ENCODE data around the gene B4GALT5.
"Not testable (repeated sequence)": the region's sequence is repeated elsewhere in the genome, so short reads cannot be mapped to it uniquely, and the experiment has no call there.

Gene B4GALT5, protein sequence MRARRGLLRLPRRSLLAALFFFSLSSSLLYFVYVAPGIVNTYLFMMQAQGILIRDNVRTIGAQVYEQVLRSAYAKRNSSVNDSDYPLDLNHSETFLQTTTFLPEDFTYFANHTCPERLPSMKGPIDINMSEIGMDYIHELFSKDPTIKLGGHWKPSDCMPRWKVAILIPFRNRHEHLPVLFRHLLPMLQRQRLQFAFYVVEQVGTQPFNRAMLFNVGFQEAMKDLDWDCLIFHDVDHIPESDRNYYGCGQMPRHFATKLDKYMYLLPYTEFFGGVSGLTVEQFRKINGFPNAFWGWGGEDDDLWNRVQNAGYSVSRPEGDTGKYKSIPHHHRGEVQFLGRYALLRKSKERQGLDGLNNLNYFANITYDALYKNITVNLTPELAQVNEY

DNA sequence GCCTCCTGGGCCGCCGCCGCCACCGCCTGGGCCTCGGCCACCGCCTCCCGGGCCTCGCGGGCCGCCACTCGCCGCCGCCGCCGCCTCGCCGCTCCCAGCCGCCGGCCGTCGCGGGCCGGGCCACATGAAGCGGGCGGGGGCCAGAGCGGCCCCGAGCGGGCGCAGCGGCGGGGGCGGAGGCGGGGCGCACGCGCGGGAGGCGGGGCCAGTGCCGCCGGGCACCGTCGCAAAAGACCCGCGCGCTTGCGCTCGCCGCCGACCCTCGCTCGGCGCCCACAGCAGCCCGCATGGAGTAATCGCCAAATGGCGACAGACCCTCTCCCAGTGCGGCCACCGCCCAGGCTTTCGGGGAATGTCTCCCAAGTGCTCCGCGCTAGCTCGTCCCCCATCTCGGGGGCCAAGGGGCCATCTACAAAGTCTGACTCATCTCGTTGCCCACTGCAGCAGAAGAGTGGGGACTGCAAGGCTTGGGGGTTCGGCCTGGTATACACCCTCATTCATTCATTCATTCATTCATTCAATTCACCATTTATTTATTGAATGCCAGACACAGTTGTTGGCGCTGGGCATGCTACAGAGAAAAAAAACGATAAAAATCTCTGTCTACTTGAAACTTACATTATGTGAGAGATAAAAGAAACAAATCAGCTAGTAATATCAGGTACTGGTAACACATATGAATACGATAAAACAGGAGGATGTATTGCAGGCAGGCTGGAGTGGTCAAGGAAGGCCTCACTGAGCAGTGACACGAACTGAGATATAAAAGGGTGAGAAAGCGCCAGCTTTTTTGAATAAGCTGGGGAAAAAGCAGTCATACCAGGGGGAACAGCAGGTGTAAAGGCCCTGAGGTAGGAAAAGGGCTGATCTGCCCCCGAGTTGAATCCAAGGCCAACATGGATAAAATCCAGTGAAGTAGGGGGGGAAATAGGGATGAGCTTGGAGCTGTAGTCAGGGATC is at the start of gene B4GALT5:
Gene B4GALT5 (minus strand): TSS at position 126 of the 960 bp plus-strand sequence. CDS start 188 bp downstream, outside the sequence.
- peak; percentile 36 to 63 (median 40) for DNase-seq (ENCODE audit: low read depth in 2 of 3, low spot score in 1 of 3)

DNA sequence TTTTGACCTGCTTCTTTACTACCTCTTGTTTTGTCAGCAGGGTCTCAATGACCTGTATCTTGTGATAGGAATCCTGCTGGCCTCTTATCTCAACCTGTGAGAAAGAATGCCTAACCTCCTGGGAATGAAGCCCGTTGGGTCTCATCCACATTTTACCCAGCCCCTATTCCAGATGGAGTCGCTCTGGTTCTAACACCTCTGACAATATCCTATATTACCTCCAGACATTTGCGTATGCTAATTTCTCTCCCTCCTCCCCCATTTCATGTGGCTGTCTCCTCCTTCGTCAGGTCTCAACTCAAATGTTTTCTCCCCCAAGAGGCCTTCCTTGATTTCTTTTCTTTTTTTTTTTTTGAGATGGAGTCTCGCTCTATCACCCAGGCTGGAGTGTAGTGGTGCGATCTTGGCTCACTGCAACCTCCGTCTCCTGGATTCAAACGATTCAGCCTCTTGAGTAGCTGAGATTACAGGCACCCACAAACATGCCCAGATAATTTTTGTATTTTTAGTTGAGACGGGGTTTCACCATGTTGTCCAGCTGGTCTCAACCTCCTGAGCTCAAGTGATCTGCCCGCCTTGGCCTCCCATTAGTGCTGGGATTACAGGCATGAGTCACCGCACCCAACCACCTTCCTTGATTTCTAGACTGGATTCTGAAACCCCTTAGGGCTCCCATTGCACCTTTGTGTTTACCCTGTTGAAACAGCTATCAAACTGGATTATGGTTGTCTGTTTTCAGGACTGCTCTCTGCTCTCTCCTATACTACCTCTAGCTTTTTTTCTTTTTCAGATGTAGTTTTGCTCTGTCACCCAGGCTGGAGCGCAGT is 49.5 kb upstream of the B4GALT5 start:
- DNase-seq (ENCODE audit: low read depth in 2 of 3, low spot score in 1 of 3) = no peak

DNA sequence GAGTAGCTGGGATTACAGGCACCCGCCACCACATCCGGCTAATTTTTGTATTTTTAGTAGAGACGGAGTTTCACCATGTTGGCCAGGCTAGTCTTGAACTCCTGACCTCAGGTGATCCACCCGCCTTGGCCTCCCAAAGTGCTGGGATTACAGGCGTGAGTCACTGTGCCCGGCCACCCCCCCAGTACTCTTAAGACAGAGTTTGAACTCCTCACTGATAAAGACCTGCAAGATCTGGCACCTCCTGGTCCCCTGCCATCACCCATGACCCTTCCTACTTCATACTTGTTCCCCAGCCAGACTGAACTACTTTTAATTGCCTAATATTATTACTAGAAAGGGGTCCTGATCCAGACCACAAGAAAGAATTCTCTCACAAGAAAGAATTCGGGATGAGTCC is 48.2 kb upstream of the B4GALT5 start:
- not testable (repeated sequence) for DNase-seq (ENCODE audit: low read depth in 2 of 3, low spot score in 1 of 3)

DNA sequence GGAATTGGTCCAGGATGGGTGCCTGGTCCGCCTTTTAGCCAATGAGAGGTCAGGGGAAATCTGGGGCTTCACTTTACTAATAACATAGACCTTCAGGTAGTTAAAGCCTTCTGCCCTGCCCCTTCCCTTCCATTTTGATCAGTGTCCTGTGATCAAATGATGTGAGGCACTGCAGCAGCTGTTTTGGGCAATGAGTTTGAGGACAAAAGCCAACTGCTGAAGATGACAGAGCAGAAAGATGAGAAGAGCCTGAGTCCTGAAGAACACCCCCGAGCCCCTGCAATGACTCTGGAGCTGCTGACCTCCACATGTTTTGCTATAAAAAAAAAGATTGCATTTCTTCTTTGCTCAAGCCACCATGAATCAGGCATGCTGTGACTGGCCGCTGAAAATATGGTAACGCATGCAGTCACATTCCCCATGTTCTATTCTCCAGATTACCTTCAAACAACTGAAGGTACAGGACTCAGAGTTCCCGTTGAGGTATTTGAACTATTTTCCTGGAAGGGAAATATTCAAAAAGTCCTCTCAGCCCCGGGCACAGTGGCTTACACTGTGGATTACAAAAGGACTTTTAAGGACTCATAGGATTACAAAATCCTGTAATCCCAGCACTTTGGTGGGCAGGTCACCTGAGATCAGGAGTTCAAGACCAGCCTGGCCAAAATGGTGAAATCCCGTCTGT is 45.7 kb upstream of the B4GALT5 start:
- no peak for DNase-seq (ENCODE audit: low read depth in 2 of 3, low spot score in 1 of 3)

DNA sequence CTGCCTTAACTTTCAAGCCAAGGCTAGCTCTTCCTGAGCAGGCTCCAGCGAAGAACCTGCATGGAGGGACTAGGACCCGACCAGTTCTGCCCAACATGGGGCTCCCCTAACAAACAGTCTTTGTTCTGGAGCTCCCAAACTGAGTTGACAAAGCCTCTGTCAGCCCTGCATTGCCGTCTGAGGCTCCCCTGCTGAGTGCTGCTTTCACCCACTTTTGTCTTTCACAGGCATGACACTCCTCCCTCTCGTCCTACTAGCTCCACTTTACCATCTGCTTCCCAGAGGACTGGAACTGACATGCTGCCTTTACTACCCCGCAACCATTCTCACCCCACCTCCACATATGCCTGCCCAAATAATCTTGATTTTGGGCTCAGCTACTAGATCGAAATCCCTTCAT is 45.1 kb upstream of the B4GALT5 start:
- no peak for DNase-seq (ENCODE audit: low read depth in 2 of 3, low spot score in 1 of 3)

DNA sequence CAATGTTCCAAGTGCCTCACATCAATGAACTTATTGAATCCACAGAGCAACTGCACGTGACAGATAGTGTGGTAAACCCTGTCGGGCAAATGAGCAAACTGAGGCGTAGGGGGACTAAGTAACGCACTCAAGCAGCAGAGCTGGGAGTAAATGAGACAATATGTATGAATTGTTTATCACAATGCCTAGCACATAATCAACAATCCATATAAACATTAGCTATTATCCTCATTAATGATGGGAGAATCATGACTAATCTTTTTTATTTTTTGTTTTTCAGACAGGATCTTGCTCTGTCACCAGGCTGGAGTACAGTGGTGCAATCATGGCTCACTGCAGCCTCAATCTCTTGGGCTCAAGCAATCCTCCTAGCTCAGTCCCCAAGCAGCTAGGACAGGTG is 43.9 kb upstream of the B4GALT5 start:
- no peak for DNase-seq (ENCODE audit: low read depth in 2 of 3, low spot score in 1 of 3)

DNA sequence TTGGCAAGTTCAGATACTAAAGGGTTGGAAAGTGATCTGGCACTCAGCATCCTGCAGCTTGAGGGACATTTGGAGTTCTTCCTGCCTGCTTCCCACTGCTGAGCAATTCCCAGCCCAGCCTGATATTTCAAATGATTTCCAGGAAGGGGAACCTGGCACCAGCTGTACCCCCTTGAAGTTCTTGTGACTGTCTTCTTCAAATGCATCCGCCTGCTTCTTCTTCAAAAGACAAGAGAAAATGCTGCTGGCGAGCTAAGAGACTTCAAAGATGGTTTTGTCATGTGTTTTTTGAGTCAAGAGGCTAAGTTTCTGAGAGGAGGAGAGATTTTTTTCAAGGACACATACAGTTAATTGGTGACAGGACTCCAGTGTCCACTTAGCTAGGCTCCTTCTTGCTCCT is 42.6 kb upstream of the B4GALT5 start:
- no peak for DNase-seq (ENCODE audit: low read depth in 2 of 3, low spot score in 1 of 3)

DNA sequence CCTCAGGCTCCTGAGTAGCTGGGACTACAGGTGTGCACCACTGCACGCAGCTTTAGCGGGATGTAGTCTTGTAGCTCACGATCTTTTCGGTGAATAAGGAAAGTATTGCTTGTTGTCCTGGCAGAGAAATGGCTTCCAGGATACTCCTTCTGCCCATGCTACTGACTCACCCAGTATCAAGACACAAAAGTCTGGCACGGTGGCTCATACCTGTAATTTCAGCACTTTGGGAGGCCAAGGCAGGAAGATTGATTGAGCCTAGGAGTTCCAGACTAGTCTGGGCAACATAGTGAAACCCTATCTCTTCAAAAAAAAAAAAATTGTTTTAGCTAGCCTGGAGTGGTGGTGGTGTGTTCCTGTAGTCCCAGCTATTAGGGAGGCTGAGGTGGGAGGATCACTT is 40.9 kb upstream of the B4GALT5 start:
- no peak for DNase-seq (ENCODE audit: low read depth in 2 of 3, low spot score in 1 of 3)

DNA sequence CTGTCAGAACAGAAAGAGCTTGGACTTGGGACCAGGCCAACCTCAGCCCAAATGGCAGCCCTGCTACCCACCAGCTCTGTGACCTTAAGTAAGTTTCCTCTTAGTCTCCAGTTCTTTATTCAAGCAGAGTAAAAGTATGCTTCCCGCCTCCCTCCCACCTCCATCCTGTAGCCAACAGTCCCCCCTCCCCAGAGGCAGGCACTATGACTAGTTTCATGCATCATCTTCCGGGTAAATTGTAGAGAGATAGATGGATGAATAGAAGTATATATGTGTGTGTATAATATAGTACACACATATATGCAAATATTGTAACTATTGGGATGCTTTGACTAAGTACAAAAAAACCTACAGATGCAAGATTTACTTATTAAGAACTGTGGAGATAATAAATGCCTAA is 39.5 kb upstream of the B4GALT5 start:
- no peak for DNase-seq (ENCODE audit: low read depth in 2 of 3, low spot score in 1 of 3)

DNA sequence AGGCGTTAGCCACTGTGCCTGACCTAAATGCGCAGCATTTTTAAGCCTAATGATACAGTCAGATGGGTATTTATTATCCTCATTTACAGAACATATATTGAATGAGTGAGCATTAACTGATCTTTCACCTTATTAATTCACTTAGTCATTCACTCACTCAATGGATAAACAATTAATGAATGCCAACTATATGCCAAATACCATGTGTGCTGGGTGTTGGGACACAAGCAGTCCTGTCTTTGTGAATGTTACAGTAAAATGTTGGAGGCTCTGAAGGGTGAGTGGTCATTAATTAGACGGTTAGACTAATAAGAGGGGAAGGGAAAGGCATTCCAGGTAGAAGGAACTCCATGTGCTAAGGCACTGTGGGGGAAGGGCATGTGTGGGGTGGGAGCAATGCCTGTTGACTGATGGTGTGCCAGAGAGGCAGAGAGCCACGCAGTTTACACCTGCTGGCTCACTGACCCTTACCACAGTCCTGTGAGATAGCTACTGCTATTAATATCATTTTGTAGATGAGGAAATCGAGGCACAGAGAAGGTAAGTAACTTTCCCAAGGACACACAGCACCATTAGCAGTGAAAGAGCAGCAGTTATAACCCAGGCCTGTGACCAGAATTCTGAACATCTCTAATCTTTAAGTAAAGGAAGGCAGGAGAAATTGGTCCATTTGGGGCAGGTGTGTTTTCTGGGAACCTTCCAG is 38.7 kb upstream of the B4GALT5 start:
- DNase-seq (ENCODE audit: low read depth in 2 of 3, low spot score in 1 of 3) = no peak

DNA sequence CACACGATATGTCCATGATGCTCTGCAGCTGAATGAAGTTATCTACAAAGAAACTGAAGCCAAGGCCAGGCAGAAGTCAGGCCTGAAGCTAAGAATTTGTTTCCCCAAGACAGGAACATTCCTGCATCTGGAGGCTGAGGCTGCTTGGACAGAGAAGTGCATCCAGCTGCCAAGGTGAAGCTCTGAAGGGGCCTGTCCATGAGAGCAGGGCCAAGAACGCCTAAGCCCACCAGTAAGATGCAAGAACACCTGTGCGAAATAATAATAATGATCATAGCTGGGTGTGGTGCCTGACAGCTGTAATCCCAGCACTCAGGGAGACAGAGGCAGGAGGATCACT is 37.7 kb upstream of the B4GALT5 start:
- no peak for DNase-seq (ENCODE audit: low read depth in 2 of 3, low spot score in 1 of 3)

DNA sequence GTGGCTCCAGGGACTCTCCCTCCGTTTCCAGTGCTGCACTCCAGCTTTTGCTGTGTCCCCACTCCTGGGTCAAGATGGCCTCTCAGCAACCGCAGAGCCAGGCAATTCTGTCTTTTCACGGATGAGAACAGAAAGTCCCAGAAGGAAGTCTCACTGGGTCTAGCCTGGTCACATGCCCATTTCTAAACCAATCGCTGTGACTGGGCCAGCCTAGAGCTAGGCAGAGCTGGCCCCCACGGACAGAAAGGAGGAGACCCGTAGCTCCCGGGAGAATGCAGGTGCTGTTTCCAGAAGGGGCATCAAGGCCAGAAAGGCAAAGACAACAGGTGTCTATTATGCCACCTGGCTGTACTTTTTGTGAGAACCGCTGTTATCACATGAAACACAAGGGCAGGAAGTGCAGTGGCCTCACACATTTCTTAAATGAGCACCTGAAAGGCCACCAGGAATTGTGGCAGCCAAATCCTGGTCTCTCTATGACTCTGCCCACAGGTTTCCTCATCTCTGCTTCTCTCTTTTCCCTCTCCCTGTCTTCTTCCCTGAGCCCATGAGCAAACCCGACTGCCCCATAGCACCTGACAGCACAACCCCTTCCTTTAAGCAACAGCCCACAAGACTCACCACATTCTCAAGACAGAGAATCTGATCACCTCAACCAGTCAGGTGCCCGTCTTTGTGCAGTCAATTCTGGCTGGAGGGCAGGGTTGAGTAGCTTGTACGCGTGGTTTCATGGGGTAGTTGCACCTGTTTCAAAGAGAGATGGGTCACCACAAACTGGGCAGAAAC is 37.1 kb upstream of the B4GALT5 start:
- DNase-seq (ENCODE audit: low read depth in 2 of 3, low spot score in 1 of 3) = no peak

DNA sequence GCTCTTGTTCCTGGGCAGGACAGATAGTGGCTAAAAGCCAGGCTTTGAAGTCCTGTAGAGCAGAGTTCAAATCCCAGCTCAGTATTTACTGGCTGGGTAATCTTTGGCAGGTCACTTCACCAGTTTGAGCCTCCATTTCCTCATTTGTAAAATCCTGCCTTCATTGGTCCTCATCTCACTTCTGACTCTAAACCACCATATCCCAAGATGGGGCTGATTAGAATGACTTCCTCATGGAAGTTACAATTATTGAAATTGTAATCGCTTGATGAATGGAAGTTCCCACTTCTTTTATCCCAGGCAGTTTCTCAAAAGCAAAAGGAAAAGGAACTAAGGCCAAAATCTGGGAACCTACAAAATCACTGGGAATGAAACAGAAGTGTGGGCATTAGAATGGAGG is 35.9 kb upstream of the B4GALT5 start:
- DNase-seq (ENCODE audit: low read depth in 2 of 3, low spot score in 1 of 3) = no peak

DNA sequence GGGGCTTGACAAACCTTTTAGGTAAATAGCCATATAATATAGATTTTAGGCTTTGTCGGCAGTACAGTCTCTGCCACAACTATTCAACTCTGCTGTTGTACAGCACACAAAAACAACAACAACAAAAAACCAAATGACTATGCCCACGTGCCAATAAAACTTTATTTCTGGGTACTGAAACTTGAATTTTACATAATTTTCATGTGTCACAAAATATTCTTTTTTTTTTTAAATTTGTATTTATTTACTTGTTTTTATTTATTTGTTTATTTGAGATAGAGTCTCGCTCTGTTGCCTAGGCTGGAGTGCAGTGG is 34.8 kb upstream of the B4GALT5 start:
- DNase-seq (ENCODE audit: low read depth in 2 of 3, low spot score in 1 of 3) = no peak

DNA sequence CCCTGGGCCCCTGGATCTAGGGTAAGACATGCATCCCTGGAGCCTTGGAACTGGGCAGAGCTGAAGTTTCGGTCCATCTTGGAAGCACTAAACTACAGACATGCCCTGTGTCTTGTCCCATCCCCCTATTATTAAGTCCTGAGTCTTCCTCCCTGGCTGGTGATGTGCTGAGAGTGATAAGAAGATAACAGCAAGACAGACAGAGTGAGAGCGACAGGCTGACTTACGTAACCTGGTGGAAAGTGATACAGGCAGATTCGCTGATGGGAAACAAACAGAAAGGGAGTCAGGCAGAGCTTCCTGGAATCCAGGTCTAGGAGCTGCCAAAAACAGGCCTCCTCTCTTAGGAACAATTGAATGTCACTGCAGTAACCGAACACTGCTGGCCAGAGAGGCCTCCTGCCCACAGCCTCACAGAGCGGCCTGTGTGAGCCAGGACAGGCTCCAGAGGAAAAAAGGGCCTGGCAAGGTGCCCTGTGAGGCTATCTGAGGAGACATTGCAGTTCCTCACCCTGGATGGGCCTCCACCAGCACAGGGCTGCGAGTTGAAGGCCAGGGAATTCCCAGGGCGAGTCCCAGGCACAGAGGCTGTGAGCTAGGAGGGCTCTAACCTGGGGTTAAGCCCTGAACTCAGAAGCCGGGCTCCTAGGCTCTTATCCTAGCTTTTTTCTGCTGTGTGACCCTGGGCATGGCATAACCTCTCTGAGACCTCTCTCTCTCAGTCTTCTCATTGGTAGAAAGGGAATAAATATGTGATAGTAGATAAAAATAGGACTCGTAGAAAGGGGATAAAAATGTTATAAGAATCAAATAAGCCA is 34.2 kb upstream of the B4GALT5 start:
- no peak for DNase-seq (ENCODE audit: low read depth in 2 of 3, low spot score in 1 of 3)

DNA sequence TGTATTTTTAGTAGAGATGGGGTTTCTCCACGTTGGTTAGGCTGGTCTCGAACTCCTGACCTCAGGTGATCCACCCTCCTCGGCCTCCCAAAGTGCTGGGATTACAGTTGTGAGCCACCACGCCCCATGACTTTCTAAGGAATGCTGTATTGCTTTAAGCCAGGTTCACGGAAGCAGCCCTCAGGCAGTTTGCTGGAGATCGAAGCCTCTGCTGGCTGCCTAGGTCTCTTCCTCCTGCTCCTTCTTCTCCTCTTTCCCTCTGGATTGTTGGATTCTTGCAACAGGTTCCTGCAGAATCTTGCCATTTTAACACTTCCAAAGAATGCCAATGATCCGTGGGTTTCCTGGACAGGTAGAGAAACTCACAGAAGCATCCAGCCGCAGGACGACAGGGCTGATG is 29.3 kb upstream of the B4GALT5 start:
- no peak for DNase-seq (ENCODE audit: low read depth in 2 of 3, low spot score in 1 of 3)

DNA sequence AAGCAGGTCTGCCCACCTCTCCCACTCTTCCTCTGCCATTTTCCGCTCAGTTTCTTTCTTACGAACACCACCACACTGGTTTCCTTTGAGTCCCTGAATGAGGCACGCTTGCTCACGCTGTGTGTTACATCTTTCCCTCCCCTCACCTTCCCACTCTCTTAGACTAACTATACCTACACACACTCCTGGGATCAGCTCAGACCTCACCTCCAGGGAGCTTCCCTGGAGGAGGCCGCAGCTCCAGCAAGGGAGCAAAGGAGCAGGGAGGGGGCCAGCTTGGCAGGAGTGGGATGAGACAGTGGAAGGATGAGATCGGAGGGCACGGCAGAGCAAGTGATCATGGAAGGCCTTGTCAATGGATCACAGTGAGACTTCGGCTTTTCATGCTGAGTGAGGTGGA is 28.3 kb upstream of the B4GALT5 start:
- DNase-seq (ENCODE audit: low read depth in 2 of 3, low spot score in 1 of 3) = no peak

DNA sequence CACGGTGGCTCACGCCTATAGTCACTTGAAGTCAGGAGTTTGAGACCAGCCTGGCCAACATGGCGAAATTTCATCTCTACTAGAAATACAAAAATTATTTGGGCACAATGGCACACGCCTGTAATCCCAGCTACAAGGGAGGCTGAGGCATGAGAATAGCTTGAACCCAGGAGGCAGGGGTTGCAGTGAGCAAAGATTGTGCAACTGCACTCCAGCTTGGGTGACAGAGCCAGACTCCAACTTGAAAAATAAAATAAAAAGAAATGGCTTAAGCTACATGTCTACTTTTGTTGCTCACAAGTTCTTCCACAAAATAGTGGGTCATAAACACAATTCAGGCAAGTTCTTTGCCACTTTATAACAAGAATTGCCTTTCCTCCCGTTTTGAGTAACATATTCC is 27.1 kb upstream of the B4GALT5 start:
- no peak for DNase-seq (ENCODE audit: low read depth in 2 of 3, low spot score in 1 of 3)

DNA sequence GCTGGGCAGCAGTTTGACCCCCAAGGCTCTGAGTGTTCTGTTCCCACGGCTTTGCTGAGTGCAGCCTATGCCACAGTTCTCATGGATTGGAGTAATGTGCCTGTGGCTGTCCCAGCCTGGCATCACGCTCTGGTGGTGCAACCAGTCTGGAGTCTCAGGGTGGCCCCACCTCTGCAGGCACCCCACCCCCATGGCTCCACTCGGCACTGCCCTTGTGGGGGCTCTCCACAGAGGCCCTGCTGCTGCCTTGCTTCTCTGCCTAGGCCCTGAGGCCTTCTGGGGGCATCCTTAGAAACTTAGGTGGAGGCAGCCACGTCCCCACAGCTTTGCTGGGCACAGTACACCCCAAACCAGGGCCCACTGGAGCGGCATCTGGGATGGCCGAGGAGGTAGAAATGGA is 25.4 kb upstream of the B4GALT5 start:
- DNase-seq (ENCODE audit: low read depth in 2 of 3, low spot score in 1 of 3) = no peak
